ENCODE measurements around the gene FCHSD2. TPM values are rescaled to one million over a fixed set of nuclear protein-coding genes. Genes with fewer than 3 reads are reported as not detected.

The FCHSD2 gene
- total and polyA plus RNA-seq, 2 of the 8 experiments (the other 6 are each of a cell fraction or from before 2014, with no cell fraction given): 4.1 to 7.8 TPM

GRCh38 chr11:72869831-72870230 is 272.3 kb downstream of the FCHSD2 start:
- H3K79me2 ChIP-seq (ENCODE audit: control insufficient read depth in 1 of 2, insufficient read depth in 2 of 2, low read length in 2 of 2): no peaks in the 10 kb centered on the region
- H3K9me3 ChIP-seq (ENCODE audit: insufficient read depth in 2 of 2, low read depth in 1 of 2, low read length in 1 of 2): no peaks in the 10 kb centered on the region
- ChIA-PET CTCF (ENCODE audit: partially characterized antibody) (interaction anchor here (2.4 kb wide), 1 partner anchor 38 kb away, joined by 6 read pairs; no protein-coding TSS in a partner anchor), POLR2A (ENCODE audit: partially characterized antibody) (no interaction called here)
- H3K4me3 ChIP-seq (ENCODE audit: extremely low read depth in 1 of 4, insufficient read depth in 2 of 4, low read depth in 3 of 4, low read length in 4 of 4): no peak overlapping the region
- FAIRE-seq: no peak
- no peak overlapping the region for H3K4me2 ChIP-seq (ENCODE audit: insufficient read depth in 1 of 2, low read depth in 2 of 2, low read length in 2 of 2)
- H4K20me1 ChIP-seq (replicated peaks in 1 of 2; ENCODE audit: control insufficient read depth in 1 of 2, insufficient read depth in 2 of 2, low read length in 2 of 2): no peaks in the 10 kb centered on the region
- H3K14ac ChIP-seq (ENCODE audit: insufficient read length): no peak overlapping the region
- no peak overlapping the region for H3K27ac ChIP-seq (ENCODE audit: low read depth, low read length)
- TF ChIP-seq SRF (IDR thresholded peaks at IDR 0.05; ENCODE audit: low read depth, low read length) (no peak), TCF12 (IDR thresholded peaks at IDR 0.05; ENCODE audit: low read depth, low read length) (no peak), MAX (IDR thresholded peaks at IDR 0.05) (no peak), PHF8 (conservative IDR thresholded peaks at IDR 0.05; ENCODE audit: low read depth, low read length) (no peak)
- no peak overlapping the region for H4K5ac ChIP-seq (ENCODE audit: insufficient read length, low read depth, low read length)
- no peak overlapping the region for H2BK5ac ChIP-seq (ENCODE audit: low read depth, low read length)
- H3K79me1 ChIP-seq (ENCODE audit: low read depth, low read length): no peaks in the 10 kb centered on the region
- H2AFZ ChIP-seq (ENCODE audit: low read length): no peak overlapping the region
- H2BK15ac ChIP-seq (ENCODE audit: low read length): no peak overlapping the region
- H4K8ac ChIP-seq (ENCODE audit: extremely low read depth, insufficient read depth, low read length): no peak overlapping the region
- H3K9ac ChIP-seq (replicated peaks in 1 of 4; ENCODE audit: extremely low read depth in 1 of 4, low read depth in 3 of 4, low read length in 3 of 4): no peak overlapping the region
- H4K91ac ChIP-seq (replicated peaks; ENCODE audit: insufficient read length, low read length): no peak overlapping the region
- no peak overlapping the region for H3K23ac ChIP-seq (ENCODE audit: insufficient read length)
- no peak overlapping the region for H3K18ac ChIP-seq (ENCODE audit: extremely low read depth, low read length)
- no peak overlapping the region for H2AK5ac ChIP-seq (ENCODE audit: low read depth, low read length)
- no peak overlapping the region for H2BK120ac ChIP-seq (replicated peaks; ENCODE audit: low read depth, low read length)
- H3K4me1 ChIP-seq (replicated peaks in 1 of 4; ENCODE audit: control insufficient read depth in 3 of 4, insufficient read depth in 4 of 4, low read length in 3 of 4): no peaks in the 10 kb centered on the region
- H3K27me3 ChIP-seq (replicated peaks in 1 of 4; ENCODE audit: control insufficient read depth in 3 of 4, extremely low read depth in 1 of 4, insufficient read depth in 3 of 4, low read length in 3 of 4): no peaks in the 10 kb centered on the region
- H3K4ac ChIP-seq (replicated peaks; ENCODE audit: insufficient read length, low read depth, low read length): no peak overlapping the region
- DNase-seq (ENCODE audit: low read depth in 1 of 2, low spot score in 2 of 2): no peak
- H3K36me3 ChIP-seq (ENCODE audit: control insufficient read depth in 2 of 4, insufficient read depth in 4 of 4, low read length in 3 of 4): no peaks in the 10 kb centered on the region
- no peaks in the 10 kb centered on the region for H3K23me2 ChIP-seq (ENCODE audit: low read depth, low read length)
- no peak overlapping the region for H3K56ac ChIP-seq (replicated peaks; ENCODE audit: insufficient read length, low read depth, low read length)
- 87% methylated on average over 4 of the region's 4 CpGs; no CpG with 5 or more reads in 1 of the 2 experiments for WGBS, 2 experiments (ENCODE audit: extremely low coverage in 1 of 2, insufficient coverage in 1 of 2, insufficient read length in 1 of 2, insufficient replicate concordance in 2 of 2, low coverage in 1 of 2, low lambda C conversion rate in 2 of 2, missing lambda C conversion rate in 1 of 2)
- H2BK12ac ChIP-seq (ENCODE audit: low read depth, low read length): no peak overlapping the region
- no peak overlapping the region for H2BK20ac ChIP-seq (ENCODE audit: low read length)
